Right ventricle myocardium inferior (tissue), 1 donor: ENCODE data around the gene HNRNPC. TPM values are rescaled to one million over a fixed set of nuclear protein-coding genes. Genes with fewer than 3 reads are reported as not detected.
A peak's percentile ranks its signal among the peaks of the same experiment; 100 is the strongest.
"Not testable (repeated sequence)": the region's sequence is repeated elsewhere in the genome, so short reads cannot be mapped to it uniquely, and the experiment has no call there.

Experiments
- ATAC-seq: fragments of 200-7000 bp; cut with Tn5 transposase; one replicate; pipeline ENCODE4 v1.9.1; 2020; ENCODE audit warnings: mild to moderate bottlenecking, moderate library complexity
- DNase-seq: peaks from one replicate; pipeline ENCODE4 v3.0.0; 2021; ENCODE audit errors: missing footprints
- intact Hi-C: fragments of 100-400 bp; cut with DNase I; formaldehyde crosslinking; loops from one replicate; pipeline ENCODE4 v1.11.0; 2022
- total RNA-seq: library from RNA; stranded (reverse); fragmentation: NEBNext Ultra II Directional; extraction: Animal tissue kit (Norgen Biotek cat#: 25700); gene quantifications from one replicate; pipeline ENCODE4 v1.2.1, GENCODE V29; 2021
- donor health status: DM: no; HTN: yes; CAD: no; lungs with severe emphysema.

HNRNPC gene
- total RNA-seq, 1 donor from 2014 or later, result 266 TPM

GRCh38 chr14:21278632-21279031 is 9.4 kb upstream of the HNRNPC start:
- DNase-seq, result no peak
- intact Hi-C loops, result no loop called here
- ATAC-seq, result no peak

- ATAC-seq (no peak), DNase-seq (no peak)
- intact Hi-C loops, result no loop called here
These were observed 6.1 kb upstream of the HNRNPC start for GRCh38 chr14:21275261-21275858.

- DNase-seq, ATAC-seq, intact Hi-C loops: not testable (repeated sequence)
These were observed 3.4 kb upstream of the HNRNPC start for GRCh38 chr14:21272661-21273060.

GRCh38 chr14:21268617-21269251 is 508 bp downstream of the HNRNPC start:
- DNase-seq (no peak), ATAC-seq (no peak)

GRCh38 chr14:21267886-21268616 is 1.2 kb downstream of the HNRNPC start:
- intact Hi-C loops, result loop anchor here (5.0 to 10.0 kb wide), 2 partner anchors 36 to 117 kb away; partner anchors contain the start of gene SUPT16H

More at GRCh38 chr14:21268617-21269251, 508 bp downstream of the HNRNPC start:
- intact Hi-C loops, result loop anchor here (5.0 to 10.0 kb wide), 2 partner anchors 36 to 116 kb away; partner anchors contain the start of gene SUPT16H

GRCh38 chr14:21267431-21267845 is 1.8 kb downstream of the HNRNPC start:
- DNase-seq (no peak), ATAC-seq (no peak)
- intact Hi-C loops, result loop anchor here (5.0 to 10.0 kb wide), 2 partner anchors 35 to 117 kb away; partner anchors contain the start of gene SUPT16H

More at GRCh38 chr14:21267886-21268616, 1.2 kb downstream of the HNRNPC start:
- DNase-seq (no peak), ATAC-seq (no peak)

GRCh38 chr14:21264025-21264801 is 5.0 kb downstream of the HNRNPC start:
- intact Hi-C loops, result loop anchor here (10.0 kb wide), 1 partner anchor 121 kb away; the partner anchor contains the start of gene SUPT16H
- ATAC-seq (no peak), DNase-seq (no peak)

GRCh38 chr14:21263284-21264024 is 5.8 kb downstream of the HNRNPC start:
- intact Hi-C loops, result loop anchor here (10.0 kb wide), 1 partner anchor 121 kb away; the partner anchor contains the start of gene SUPT16H
- no peak for DNase-seq
- no peak for ATAC-seq

GRCh38 chr14:21262410-21262809 is 6.8 kb downstream of the HNRNPC start:
- intact Hi-C loops, result loop anchor here (10.0 kb wide), 1 partner anchor 122 kb away; the partner anchor contains the start of gene SUPT16H
- DNase-seq (no peak), ATAC-seq (no peak)

GRCh38 chr14:21261824-21262223 is 7.4 kb downstream of the HNRNPC start:
- intact Hi-C loops, result loop anchor here (10.0 kb wide), 1 partner anchor 123 kb away; the partner anchor contains the start of gene SUPT16H
- ATAC-seq (no peak), DNase-seq (no peak)

- ATAC-seq (no peak), DNase-seq (no peak)
- intact Hi-C loops, result no loop called here
These were observed 10.1 kb downstream of the HNRNPC start for GRCh38 chr14:21258889-21259787.

GRCh38 chr14:21258005-21258888 is 11.0 kb downstream of the HNRNPC start:
- intact Hi-C loops, result no loop called here
- DNase-seq, result no peak
- no peak for ATAC-seq

- no peak for ATAC-seq
- intact Hi-C loops, result no loop called here
These were observed 11.8 kb downstream of the HNRNPC start for GRCh38 chr14:21257394-21257909.

GRCh38 chr14:21256539-21257393 is 12.5 kb downstream of the HNRNPC start:
- ATAC-seq, result peak; percentile 5
- intact Hi-C loops, result no loop called here

More at GRCh38 chr14:21257394-21257909, 11.8 kb downstream of the HNRNPC start:
- no peak for DNase-seq

GRCh38 chr14:21256102-21256447 is 13.2 kb downstream of the HNRNPC start:
- ATAC-seq, intact Hi-C loops: not testable (repeated sequence)

More at GRCh38 chr14:21256539-21257393, 12.5 kb downstream of the HNRNPC start:
- DNase-seq, result no peak

More at GRCh38 chr14:21256102-21256447, 13.2 kb downstream of the HNRNPC start:
- DNase-seq, result not testable (repeated sequence)
